Body of pancreas (tissue), 4 donors: ENCODE measurements around the gene MYO9B. TPM values are rescaled to one million over a fixed set of nuclear protein-coding genes. Genes with fewer than 3 reads are reported as not detected.
"Not testable (repeated sequence)": the region's sequence is repeated elsewhere in the genome, so short reads cannot be mapped to it uniquely, and the experiment has no call there.

Experiments
- ATAC-seq: fragments of 150-250 bp; one replicate; pipeline ENCODE4 v1.9.1; 2016
- DNase-seq, 4 donors: peaks; one replicate each; pipeline ENCODE4 v3.0.0-alpha.2; 2019
- H3K27ac ChIP-seq, 4 donors: fragments of 200-600 bp; sonication (generic); 1 replicate in 3 of 4; 2 replicates in 1 of 4; pipeline versions ENCODE4 v1.5.1 to v1.6.1; 2016 to 2019; ENCODE audit warnings: mild to moderate bottlenecking in 1 of 4, mixed read lengths in 1 of 4, moderate library complexity in 1 of 4
- H3K27me3 ChIP-seq, 2 donors: fragments of 200-600 bp; sonication (generic); one replicate each; pipeline ENCODE4 v1.6.0; 2016; ENCODE audit warnings: mild to moderate bottlenecking in 1 of 2
- H3K36me3 ChIP-seq, 2 donors: fragments of 200-600 bp; sonication (generic); replicated peaks in 1 of 2; 2 replicates each; pipeline ENCODE4 v1.5.1; 2016; ENCODE audit warnings: low read depth in 2 of 2; ENCODE audit not compliant: insufficient read depth in 1 of 2
- H3K4me1 ChIP-seq: fragments of 200-600 bp; sonication (generic); one replicate; pipeline ENCODE4 v1.6.0; 2016
- H3K4me3 ChIP-seq, 2 donors: fragments of 200-600 bp; sonication (generic); 1 replicate in 1 of 2; 2 replicates in 1 of 2; pipeline ENCODE4 v1.5.1; 2016 to 2019
- H3K9me3 ChIP-seq, 3 donors: fragments of 200-600 bp; sonication (generic); 1 replicate in 2 of 3; 2 replicates in 1 of 3; pipeline ENCODE4 v1.5.1; 2016
- CTCF ChIP-seq, 7 experiments: fragments of 450-650 bp in 4 of 7; fragments of 200-600 bp in 3 of 7; sonication (generic) in 3 of 7; IDR thresholded peaks; one replicate each; pipeline ENCODE4 v1.5.1; 2016 to 2019; ENCODE audit warnings: antibody characterized with exemption in 7 of 7
- POLR2A ChIP-seq, 3 donors: fragments of 450-650 bp; IDR thresholded peaks; one replicate each; pipeline ENCODE4 v1.6.1; 2016; ENCODE audit warnings: antibody characterized with exemption in 3 of 3, mild to moderate bottlenecking in 2 of 3
- WGBS, 2 donors: methylation state at CpG; one replicate each; pipeline ENCODE4 v1.1.5; 2017; 5-methylcytosine and 5-hydroxymethylcytosine counted together
- intact Hi-C: fragments of 100-400 bp; cut with DNase I; formaldehyde crosslinking; loops from one replicate; pipeline ENCODE4 v1.15.1; 2023
- total RNA-seq, 2 donors: library from RNA; depleted of rRNA; stranded (reverse); fragments of >200 nt; gene quantifications; one replicate each; pipeline ENCODE4 v1.1.0, GENCODE V29; 2016

The MYO9B gene
- total RNA-seq, 2 donors from 2014 or later: 26.2 to 56.0 TPM

GRCh38 chr19:17159466-17160393 is 84.2 kb downstream of the MYO9B start:
- Histone ChIP-seq H3K4me3 (no peak overlapping the region), H3K4me1 (no peaks in the 10 kb centered on the region), H3K9me3 (no peaks in the 10 kb centered on the region), H3K36me3 (peaks cover 10 to 16% of the 10 kb centered on the region in 2 donors), H3K27ac (no peak overlapping the region), H3K27me3 (no peaks in the 10 kb centered on the region)
- TF ChIP-seq CTCF (IDR thresholded peaks at IDR 0.05) (no peak), POLR2A (IDR thresholded peaks at IDR 0.05) (no peak)
- ATAC-seq: no peak
- 80 to 85% methylated on average over 6 to 9 of the region's 9 CpGs for WGBS, 2 donors
- no peak for DNase-seq
- intact Hi-C loops: no loop called here

GRCh38 chr19:17160908-17161307 is 85.3 kb downstream of the MYO9B start:
- 94 to 98% methylated on average over 16 to 17 of the region's 18 CpGs for WGBS, 2 donors
- Histone ChIP-seq H3K36me3 (peaks cover 15 to 16% of the 10 kb centered on the region in 2 donors), H3K27me3 (no peaks in the 10 kb centered on the region), H3K4me1 (no peaks in the 10 kb centered on the region), H3K4me3 (no peak overlapping the region), H3K9me3 (no peaks in the 10 kb centered on the region), H3K27ac (no peak overlapping the region)
- intact Hi-C loops: no loop called here
- ATAC-seq (no peak), DNase-seq (no peak)
- TF ChIP-seq CTCF (IDR thresholded peaks at IDR 0.05) (no peak), POLR2A (IDR thresholded peaks at IDR 0.05) (no peak)

- DNase-seq, H3K4me1 ChIP-seq, H3K27me3 ChIP-seq, H3K9me3 ChIP-seq, ATAC-seq, H3K27ac ChIP-seq, H3K4me3 ChIP-seq, intact Hi-C loops: not testable (repeated sequence)
- 94 to 96% methylated on average over 3 to 11 of the region's 14 CpGs for WGBS, 2 donors
- peaks cover 16% of the 10 kb centered on the region in 2 donors for H3K36me3 ChIP-seq
These were observed 86.6 kb downstream of the MYO9B start for GRCh38 chr19:17162131-17162530.

GRCh38 chr19:17162580-17162979 is 87.0 kb downstream of the MYO9B start:
- Histone ChIP-seq H3K27ac (no peak overlapping the region), H3K9me3 (no peaks in the 10 kb centered on the region), H3K4me3 (no peak overlapping the region), H3K27me3 (no peaks in the 10 kb centered on the region), H3K36me3 (peaks cover 16% of the 10 kb centered on the region in 2 donors), H3K4me1 (no peaks in the 10 kb centered on the region)
- TF ChIP-seq CTCF (IDR thresholded peaks at IDR 0.05): no peak
- no peak for TF ChIP-seq POLR2A (IDR thresholded peaks at IDR 0.05)
- intact Hi-C loops: no loop called here
- 98 to 100% methylated on average over 1 to 6 of the region's 6 CpGs for WGBS, 2 donors
- ATAC-seq (no peak), DNase-seq (no peak)

GRCh38 chr19:17163652-17164051 is 88.1 kb downstream of the MYO9B start:
- no peaks in the 10 kb centered on the region for H3K4me1 ChIP-seq
- intact Hi-C loops: no loop called here
- H3K27ac ChIP-seq: no peak overlapping the region
- H3K4me3 ChIP-seq: no peak overlapping the region
- H3K27me3 ChIP-seq: no peaks in the 10 kb centered on the region
- TF ChIP-seq CTCF (IDR thresholded peaks at IDR 0.05): no peak
- H3K9me3 ChIP-seq: no peaks in the 10 kb centered on the region
- no peak for DNase-seq
- WGBS, 2 donors: 96 to 97% methylated on average over 4 of the region's 4 CpGs
- ATAC-seq: no peak
- peaks cover 16 to 22% of the 10 kb centered on the region in 2 donors for H3K36me3 ChIP-seq
